ENCODE measurements around the gene EHBP1L1.
"Not testable (repeated sequence)": the region's sequence is repeated elsewhere in the genome, so short reads cannot be mapped to it uniquely, and the experiment has no call there.

The EHBP1L1 gene

DNA sequence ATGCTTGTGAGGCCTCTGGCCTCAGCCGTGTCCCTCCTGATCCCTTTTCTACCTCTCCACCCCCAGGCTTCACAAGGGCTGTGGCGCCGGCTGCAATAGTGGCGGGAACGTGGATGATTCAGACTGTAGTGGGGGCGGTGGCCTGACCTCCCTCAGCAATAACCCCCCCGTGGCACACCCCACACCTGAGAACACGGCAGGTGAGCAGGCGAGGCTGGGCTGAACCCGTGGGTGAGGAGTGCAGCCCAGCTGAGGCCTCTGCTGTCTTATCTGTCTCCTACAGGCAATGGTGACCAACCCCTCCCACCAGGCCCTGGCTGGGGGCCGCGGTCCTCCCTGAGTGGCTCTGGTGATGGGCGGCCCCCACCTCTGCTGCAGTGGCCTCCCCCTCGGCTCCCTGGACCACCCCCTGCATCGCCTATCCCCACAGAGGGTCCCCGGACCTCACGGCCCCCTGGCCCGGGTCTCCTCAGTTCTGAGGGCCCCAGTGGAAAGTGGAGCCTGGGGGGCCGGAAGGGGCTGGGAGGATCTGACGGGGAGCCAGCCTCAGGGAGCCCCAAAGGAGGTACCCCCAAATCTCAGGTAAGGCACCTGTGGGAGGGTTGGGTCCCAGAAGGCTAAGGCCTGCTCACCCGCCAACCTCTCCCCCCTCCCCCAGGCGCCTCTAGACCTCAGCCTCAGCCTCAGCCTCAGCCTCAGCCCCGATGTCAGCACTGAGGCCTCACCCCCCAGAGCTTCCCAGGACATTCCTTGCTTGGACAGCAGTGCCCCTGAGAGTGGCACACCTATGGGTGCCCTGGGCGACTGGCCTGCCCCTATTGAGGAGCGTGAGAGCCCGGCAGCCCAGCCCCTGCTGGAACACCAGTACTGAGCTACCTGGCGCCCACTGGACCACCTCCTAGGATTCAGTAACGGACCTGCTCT is 60.5 kb downstream of the EHBP1L1 start:
- DNase-seq (ENCODE audit: low spot score), result no peak

DNA sequence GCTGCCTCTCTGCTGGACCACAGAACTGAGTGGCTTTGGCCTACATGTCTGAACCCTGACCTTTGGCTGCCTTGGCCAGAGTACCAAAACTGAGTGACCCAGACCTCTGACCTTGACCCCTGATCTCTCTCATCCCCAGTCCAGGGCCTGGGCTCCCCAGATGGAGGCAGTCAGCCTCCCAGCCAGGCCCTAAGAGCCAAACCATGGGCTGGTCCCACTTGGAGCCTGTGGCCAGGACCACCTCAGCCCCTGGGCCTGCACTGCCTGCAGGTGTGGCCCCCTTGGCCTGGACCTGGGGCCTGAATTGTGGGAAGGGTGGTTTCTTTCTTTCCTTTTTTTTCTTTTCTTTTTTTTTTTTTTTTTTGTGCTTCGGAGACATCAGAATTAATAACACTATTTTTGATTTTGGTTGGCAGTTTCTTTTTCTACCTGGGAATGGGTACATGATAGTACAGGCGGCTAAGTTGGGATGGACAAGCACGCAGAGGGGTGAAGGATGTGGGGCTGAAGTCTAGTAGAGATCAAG is 61.2 kb downstream of the EHBP1L1 start:
- no peak for DNase-seq (ENCODE audit: low spot score)

DNA sequence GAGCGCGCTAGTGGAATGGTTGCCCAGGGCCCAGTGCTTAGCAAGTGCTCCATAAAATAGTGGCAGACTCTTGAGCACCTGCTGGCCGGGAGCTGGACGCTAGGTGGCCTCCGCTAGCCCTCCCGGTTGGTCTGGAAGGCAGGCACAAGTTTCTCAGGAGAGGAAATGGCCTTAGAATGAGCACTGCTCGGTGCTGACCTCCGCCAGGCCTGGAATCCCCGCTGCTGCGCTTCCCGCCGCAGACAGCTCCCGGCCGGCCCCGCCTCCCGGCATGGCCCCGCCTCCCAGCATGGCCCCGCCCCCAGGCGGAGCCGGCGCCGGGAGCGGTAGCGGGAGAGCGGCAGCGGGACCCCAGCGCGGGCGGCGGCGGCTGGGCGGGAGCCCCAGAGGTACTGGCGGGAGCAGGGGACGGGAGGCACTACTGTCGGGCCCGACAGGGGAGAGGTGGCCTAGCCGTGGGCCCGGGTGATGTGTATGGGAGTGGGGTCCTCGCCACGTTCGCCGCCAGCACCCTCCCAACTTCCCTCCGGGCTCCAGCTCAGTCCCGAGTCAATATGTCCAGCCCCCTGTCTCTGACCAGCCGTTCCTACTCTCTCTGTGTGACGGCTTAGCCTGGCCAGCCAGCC is 62.1 kb downstream of the EHBP1L1 start, which contains the start of gene SIPA1:
SIPA1 (plus strand) TSS at position 308 of the 626 bp plus-strand sequence. CDS start 2,821 bp downstream, outside the sequence.
- DNase-seq (ENCODE audit: low spot score), result peak; percentile 82

DNA sequence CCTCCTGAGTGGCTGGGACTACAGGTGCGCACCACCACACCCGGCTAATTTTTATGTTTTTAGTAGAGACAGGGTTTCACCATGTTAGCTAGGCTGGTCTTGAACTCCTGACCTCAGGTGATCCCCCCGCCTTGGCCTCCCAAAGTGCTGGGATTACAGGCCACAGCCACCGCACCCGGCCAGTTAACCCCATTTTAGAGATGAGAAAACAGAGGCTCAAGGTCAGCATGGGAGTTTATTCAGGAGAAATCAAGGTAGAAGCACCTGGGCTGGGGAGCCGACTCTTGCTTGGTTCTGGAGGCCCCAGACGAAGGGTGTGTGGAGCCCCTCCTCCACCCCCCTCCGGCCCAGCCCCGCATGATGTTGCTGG is 63.4 kb downstream of the EHBP1L1 start:
- DNase-seq (ENCODE audit: low spot score), result not testable (repeated sequence)

DNA sequence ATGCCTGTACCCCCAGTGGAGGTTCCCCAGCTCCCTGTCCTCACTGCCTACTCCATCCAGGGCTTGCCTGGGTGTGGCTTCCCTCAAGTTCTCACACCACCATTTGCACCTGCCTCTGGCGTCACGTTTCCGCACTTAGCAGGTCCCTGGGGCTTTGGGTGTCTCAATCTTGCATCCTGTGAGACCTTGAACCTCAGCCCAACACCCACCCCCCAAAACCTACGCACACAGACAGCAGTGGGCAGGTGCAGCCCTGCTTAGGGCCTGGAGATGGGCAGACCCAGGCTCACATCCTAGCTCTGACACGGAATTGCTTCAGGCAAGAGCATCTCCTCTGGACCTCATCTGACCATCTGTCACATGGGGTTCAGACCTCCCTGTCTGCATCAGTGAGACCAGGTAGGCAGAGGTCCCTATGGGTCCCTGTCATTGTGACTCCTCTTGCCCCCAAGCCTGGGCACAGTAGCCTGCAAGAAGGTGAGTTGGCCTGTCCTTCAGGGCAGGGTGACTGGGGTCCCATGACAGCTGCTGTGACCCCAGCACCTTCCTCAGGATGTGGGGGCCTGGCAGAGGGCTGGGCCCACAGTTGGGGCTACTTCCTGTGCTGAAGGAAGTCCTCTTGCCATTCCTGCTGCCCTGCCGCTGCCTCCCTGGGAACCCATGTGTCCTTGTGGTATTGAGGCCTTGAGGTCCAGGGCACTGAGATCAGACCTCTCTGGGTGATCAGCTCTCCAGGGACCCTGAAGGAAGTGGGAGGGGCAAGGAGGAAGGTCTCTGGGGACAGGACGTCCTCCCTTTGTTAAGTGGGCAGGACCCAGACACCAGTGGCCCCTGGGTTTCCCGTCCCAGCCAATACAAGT is 64.0 kb downstream of the EHBP1L1 start:
- no peak for DNase-seq (ENCODE audit: low spot score)

DNA sequence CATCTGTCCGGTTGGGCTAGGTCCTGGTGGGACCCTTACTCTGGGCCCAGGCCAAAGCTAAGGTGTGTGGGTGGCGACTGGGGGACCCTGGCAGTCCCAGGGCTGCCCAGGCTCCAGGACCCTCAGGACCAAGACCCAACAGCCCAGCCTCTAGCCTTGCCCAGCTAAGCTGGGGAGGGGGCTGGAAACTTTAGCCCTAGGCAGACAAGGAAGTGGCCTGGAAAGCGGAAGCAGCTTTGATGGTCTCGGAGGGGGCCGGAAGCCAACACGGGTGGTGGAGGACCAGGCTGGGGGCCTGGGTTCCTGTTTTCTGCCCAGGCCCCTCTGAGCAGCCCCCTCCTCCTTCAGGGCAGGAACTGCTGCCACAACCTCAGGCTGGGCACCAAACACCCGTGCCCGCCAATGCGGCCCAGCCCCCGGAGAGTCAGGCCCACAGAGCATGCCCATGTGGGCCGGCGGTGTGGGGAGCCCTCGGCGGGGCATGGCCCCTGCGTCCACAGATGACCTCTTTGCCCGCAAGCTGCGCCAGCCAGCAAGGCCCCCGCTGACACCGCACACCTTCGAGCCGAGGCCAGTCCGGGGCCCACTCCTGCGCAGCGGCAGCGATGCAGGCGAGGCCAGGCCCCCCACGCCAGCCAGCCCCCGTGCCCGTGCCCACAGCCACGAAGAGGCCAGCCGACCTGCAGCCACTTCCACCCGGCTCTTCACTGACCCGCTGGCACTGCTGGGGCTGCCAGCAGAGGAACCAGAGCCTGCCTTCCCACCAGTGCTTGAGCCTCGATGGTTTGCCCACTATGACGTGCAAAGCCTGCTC is 64.8 kb downstream of the EHBP1L1 start:
- no peak for DNase-seq (ENCODE audit: low spot score)

DNA sequence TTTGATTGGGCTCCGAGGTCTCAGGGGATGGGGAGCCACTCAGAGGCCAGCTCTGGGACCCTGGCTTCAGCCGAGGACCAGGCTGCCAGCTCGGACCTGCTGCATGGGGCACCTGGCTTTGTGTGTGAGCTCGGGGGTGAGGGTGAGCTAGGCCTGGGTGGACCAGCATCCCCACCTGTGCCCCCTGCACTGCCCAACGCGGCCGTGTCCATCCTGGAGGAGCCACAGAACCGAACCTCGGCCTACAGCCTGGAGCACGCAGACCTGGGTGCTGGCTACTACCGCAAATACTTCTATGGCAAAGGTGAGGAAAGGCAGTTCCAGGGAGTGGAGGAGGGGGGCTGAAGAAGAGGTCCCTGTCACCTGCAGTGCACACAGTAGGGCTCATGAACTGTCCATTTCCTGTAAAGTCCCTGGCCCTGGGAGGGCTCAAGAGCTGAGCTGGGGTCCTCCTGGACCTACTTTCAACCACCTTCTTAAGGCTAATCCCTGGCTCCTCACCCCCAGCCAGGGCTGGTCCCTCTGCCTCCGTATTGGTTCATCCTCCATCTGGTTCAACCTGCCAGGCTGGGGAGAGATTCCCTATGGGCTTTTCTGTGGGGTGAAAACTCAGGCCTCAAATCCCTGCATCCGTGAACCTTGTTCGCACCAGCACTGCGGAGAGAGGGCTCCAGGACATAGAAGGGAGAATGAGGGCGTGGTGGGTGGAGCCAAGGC is 65.6 kb downstream of the EHBP1L1 start:
- DNase-seq (ENCODE audit: low spot score), result no peak
